ENCODE data around the gene HCAR1.
"Not testable (repeated sequence)": the region's sequence is repeated elsewhere in the genome, so short reads cannot be mapped to it uniquely, and the experiment has no call there.

The HCAR1 gene

DNA sequence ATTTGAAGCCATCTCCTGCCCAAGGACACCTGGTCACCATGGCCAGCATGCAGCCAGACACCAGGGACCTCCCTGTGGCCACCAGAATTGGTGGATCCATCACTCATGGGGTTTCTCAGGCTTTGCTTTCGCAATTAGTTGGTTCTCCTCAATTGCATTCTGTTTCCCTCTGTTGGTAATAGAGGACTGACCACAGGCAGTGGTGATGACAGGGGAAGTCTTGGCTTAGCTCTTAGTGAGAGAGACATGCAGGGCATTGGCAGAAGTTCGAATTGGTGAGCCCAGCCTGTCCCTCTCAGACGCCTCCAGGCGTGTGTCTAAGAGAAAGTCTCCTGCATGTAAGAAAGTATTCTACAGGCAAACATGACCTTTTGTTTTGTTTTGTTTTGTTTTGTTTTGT, 48.8 kb downstream of the HCAR1 start:
- Histone ChIP-seq H3K36me3 (ENCODE audit: insufficient read depth) (no peaks in the 10 kb centered on the region), H2AFZ (ENCODE audit: low read depth) (no peak overlapping the region), H3K9ac (no peak overlapping the region), H3K4me2 (no peak overlapping the region), H3K4me3 (IDR thresholded peaks at IDR 0.05; ENCODE audit: insufficient read depth, low read depth, low read length) (no peak overlapping the region), H3K4me1 (ENCODE audit: low read depth, poor library complexity, severe bottlenecking) (peaks cover 12% of the 10 kb centered on the region), H4K20me1 (ENCODE audit: insufficient read depth) (no peaks in the 10 kb centered on the region), H3K27me3 (ENCODE audit: insufficient read depth, low read depth) (no peaks in the 10 kb centered on the region), H3K27ac (no peak overlapping the region), H3K79me2 (ENCODE audit: insufficient read depth, low read depth) (no peaks in the 10 kb centered on the region)
- TF ChIP-seq, protein P1, sequence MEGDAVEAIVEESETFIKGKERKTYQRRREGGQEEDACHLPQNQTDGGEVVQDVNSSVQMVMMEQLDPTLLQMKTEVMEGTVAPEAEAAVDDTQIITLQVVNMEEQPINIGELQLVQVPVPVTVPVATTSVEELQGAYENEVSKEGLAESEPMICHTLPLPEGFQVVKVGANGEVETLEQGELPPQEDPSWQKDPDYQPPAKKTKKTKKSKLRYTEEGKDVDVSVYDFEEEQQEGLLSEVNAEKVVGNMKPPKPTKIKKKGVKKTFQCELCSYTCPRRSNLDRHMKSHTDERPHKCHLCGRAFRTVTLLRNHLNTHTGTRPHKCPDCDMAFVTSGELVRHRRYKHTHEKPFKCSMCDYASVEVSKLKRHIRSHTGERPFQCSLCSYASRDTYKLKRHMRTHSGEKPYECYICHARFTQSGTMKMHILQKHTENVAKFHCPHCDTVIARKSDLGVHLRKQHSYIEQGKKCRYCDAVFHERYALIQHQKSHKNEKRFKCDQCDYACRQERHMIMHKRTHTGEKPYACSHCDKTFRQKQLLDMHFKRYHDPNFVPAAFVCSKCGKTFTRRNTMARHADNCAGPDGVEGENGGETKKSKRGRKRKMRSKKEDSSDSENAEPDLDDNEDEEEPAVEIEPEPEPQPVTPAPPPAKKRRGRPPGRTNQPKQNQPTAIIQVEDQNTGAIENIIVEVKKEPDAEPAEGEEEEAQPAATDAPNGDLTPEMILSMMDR (conservative IDR thresholded peaks at IDR 0.05; ENCODE audit: low read depth, low read length) = no peak

DNA sequence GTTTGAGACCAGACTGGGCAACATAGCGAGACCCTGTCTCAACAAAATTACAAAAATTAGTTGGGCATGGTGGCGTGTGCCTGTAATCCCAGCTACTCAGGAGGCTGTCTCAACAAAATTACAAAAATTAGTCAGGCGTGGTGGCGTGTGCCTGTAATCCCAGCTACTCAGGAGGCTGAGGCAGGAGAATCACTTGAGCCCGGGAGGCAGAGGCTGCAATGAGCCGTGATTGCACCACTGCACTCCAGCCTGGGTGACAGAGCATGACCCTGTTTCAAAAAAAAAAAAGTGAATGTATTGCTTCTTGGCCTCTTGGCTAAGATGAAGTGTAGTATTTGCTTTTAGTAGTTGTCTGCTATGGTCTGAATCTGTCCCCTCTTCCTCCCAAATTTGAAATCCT, 49.7 kb downstream of the HCAR1 start:
- not testable (repeated sequence) for H3K4me3 ChIP-seq (IDR thresholded peaks at IDR 0.05; ENCODE audit: insufficient read depth, low read depth, low read length); H3K79me2 ChIP-seq (ENCODE audit: insufficient read depth, low read depth); H3K9ac ChIP-seq; H3K27ac ChIP-seq; H2AFZ ChIP-seq (ENCODE audit: low read depth); H3K36me3 ChIP-seq (ENCODE audit: insufficient read depth); H3K27me3 ChIP-seq (ENCODE audit: insufficient read depth, low read depth); H4K20me1 ChIP-seq (ENCODE audit: insufficient read depth); H3K4me2 ChIP-seq
- peaks cover 12% of the 10 kb centered on the region for H3K4me1 ChIP-seq (ENCODE audit: low read depth, poor library complexity, severe bottlenecking)

DNA sequence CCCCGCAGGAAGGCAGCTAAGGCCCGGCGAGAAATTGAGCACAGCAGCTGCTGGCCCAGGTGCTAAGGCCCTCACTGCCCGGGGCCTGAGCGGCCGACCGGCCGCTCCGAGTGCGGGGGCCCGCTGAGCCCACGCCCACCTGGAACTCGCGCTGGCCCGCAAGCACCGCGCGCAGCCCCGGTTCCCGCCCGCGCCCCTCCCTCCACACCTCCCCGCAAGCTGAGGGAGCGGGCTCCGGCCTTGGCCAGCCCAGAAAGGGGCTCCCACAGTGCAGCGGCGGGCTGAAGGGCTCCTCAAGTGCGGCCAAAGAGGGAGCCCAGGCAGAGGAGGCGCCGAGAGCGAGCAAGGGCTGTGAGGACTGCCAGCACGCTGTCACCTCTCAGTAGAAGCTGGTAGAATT, 53.9 kb downstream of the HCAR1 start:
- not testable (repeated sequence) for H3K4me3 ChIP-seq (IDR thresholded peaks at IDR 0.05; ENCODE audit: insufficient read depth, low read depth, low read length); H4K20me1 ChIP-seq (ENCODE audit: insufficient read depth); H3K27me3 ChIP-seq (ENCODE audit: insufficient read depth, low read depth); H3K79me2 ChIP-seq (ENCODE audit: insufficient read depth, low read depth); H3K27ac ChIP-seq; H3K9ac ChIP-seq; H3K4me2 ChIP-seq; H2AFZ ChIP-seq (ENCODE audit: low read depth); H3K36me3 ChIP-seq (ENCODE audit: insufficient read depth)
- H3K4me1 ChIP-seq (ENCODE audit: low read depth, poor library complexity, severe bottlenecking) = peaks cover 12% of the 10 kb centered on the region
